GM20431 (cell line): ENCODE measurements around the gene PLCG2.
"Not testable (repeated sequence)": the region's sequence is repeated elsewhere in the genome, so short reads cannot be mapped to it uniquely, and the experiment has no call there.

Experiments used
- in situ Hi-C: fragments of 300-500 bp; cut with MseI, MboI; formaldehyde crosslinking; loops from one replicate; pipeline ENCODE4 v1.15.0; 2020; ENCODE audit warnings: low sequenced_read_pairs; ENCODE audit not compliant: unreplicated experiment

The PLCG2 gene

DNA sequence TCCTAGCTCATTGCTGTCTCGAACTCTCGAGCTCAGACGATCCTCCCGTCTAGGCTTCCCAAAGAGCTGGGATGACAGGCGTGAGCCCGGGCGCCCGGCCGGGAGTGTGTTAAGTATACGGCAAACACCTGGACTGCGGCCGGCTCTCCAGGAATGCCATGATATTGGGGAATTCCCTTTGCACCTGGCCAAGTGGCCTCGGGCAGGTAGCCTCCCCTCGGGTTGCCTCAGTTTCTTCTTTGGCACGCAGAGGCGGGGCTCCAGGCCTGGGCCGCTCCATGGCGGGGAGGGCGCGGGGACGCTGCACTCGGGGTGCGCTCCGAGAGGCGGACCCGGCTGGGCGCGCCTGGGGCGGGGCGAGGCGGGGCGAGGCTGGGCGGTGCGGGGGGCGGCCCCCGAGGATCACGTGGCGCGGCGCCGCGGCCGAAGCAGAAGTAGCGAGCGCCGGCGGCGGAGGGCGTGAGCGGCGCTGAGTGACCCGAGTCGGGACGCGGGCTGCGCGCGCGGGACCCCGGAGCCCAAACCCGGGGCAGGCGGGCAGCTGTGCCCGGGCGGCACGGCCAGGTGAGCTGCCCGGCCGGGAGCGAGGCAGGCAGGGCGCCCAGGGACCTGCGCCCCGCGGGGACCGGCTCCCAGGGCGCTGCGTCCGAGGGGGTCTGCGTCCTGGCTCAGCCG lies at the start of gene PLCG2:
PLCG2 (plus strand) TSS at position 431 of the 675 bp plus-strand sequence. CDS start 6,699 bp downstream, outside the sequence.
- in situ Hi-C loops, result no loop called here

DNA sequence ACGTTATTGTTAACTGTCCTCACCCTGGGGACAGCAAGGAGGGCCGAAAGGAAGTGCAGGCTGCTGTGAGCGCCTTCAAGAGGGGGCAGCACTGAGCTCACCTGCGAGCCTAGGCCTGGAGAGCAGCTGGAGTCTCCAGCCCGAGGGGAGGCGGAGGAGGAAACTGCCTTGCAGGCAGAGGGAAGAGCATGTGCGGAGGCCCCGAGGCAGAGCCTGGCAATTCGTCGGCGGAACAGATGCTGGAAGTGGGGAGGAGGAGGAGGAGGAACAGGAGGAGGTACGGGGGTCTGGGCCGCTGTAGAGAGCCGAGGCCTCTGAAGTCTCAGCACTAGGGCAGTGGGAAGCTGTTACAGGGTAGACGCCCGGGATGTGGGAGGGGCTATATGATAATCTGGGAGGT lies 49.6 kb upstream of the PLCG2 start:
- in situ Hi-C loops, result no loop called here

DNA sequence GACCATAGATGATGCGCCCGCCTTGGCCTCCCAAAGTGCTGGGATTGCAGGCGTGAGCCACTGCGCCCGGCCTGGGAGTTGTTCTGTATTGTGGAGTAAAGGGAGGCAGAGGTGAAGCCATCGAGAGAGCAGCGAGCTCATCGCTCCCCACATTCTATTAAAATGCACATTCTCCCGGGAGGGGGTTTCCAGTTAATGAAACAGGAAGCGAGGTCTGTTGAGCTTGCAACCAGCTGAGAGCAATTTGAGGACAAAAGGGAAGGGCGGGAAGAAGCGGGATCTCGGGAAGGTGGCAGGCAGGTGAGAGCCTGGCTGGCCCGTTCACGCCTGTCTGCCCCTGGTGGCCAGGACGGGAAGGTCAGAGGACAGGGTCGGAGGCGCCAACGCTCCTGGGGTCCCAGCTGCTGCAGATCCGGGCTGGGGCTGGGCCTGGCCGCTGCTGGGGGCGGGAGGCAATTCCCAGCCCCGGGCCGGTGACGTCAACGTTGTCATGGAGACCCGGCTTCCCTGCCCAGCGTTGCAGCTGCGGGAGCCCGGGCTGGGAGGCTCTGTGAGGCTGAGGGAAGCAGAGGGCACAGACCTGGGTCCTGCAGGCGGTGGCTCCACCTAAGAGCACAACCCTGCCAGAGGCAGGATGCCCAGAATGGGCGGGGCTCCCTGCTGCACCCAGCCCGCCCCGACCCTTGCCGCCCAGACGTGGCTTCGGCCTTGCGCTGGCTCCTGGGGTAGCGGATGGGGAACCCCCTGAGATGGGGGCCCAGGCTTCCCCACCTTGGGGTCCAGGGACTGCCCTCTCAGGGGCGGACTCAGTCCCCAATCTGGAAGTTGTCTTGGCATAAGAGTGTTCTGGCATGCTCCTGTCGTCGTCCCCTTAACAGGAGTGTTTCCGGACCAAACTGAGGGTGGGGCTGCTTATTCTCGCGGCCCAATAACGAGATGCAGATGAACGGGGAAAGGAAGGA lies 48.7 kb upstream of the PLCG2 start:
- in situ Hi-C loops, result loop anchor here (10.0 kb wide), 1 partner anchor 326 kb away; no protein-coding TSS in a partner anchor

DNA sequence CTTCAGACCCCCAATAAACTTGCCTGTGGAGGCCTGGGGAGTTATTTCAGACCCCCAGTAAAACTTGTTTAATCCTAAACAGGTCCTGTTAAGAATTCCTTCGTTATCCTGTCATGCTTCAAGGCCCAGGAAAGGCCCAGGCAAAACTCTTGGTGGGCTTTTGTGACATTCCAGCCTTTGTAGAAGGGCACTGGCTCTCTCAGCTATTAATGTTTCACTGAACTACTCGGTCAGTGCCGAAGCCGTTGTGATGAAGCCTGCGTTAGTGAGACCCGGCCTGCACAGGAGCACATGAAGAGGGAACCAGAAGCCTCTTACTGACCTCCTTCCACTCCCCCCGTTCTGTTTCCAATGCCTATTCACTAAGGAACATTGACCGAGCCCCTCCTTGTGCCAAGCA lies 47.4 kb upstream of the PLCG2 start:
- in situ Hi-C loops, result loop anchor here (10.0 kb wide), 1 partner anchor 327 kb away; no protein-coding TSS in a partner anchor

DNA sequence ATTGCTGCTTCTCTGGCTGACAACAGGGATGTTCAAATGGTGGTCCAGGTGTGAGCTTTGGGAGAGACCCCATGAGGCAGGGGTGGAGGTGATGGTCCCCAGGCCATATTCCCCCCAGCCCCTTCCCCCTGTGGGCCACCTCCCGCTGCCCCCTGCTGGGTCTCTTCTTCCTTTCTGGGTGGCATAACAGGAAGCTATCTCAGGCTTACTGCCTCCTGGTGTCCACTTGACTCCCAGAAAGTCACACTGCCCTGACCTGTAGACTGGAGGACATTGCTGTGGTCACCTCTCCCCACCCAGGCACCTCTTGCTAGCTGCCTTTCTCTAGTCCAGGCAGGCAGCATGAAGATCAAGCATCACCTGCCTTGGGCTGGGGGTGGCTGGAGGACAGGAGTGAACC lies 46.4 kb upstream of the PLCG2 start:
- in situ Hi-C loops, result loop anchor here (10.0 kb wide), 1 partner anchor 328 kb away; no protein-coding TSS in a partner anchor

DNA sequence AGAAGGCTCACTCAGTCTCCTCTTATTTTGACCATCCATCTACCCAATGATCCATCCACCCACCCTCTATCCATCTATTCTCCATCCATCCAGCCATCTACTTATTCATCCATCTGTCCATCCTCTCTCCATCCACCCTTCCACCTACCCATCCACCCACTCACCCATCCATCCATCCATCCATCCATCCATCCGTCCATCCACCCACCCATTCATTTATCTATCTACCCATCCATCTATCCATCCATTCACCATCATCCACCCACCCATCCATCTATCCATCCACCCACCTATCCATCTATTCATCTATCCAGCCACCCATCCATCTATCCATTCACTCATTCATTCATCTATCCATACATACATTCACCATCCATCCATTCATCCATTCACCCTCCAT lies 45.8 kb upstream of the PLCG2 start:
- in situ Hi-C loops, result loop anchor here (10.0 kb wide), 1 partner anchor 328 kb away; no protein-coding TSS in a partner anchor

DNA sequence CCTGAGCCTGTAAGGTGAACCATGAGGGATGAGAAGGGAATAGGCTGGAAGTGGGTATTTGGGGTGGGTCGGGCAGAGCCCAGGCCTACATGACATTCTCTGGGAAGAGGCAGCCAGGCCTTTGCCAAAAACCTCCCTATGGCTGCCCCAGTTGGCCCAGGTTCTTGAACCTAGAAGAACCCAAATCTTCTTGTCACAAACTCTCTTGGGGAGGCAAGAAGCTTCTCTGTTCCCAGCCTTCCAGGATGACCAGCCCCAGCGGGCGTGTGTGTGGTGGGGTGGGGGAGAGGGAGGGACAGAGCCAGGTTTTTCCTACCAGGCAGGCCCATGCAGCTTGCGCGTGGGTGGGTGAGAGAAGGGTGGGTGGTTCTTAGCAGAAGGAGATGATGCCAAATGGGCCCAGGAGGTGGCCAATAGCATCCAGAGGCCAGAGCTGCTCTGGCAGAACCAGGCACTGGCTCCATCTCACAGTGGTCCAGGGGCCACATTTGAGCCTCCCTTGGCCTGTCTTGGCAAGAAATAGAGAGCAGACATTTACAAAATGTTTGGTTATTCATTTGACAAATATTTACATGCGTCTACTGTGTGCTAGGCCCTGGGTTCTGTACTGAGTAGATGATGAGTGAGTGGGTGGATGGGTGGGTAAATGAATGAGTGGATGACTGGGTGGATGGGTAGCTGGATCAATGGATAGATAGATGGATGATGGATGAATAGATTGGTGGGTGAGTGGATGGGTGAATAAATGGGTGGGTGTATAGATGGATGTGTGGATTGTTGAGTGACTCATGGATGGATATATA lies 44.3 kb upstream of the PLCG2 start:
- in situ Hi-C loops, result loop anchor here (10.0 kb wide), 1 partner anchor 330 kb away; no protein-coding TSS in a partner anchor

DNA sequence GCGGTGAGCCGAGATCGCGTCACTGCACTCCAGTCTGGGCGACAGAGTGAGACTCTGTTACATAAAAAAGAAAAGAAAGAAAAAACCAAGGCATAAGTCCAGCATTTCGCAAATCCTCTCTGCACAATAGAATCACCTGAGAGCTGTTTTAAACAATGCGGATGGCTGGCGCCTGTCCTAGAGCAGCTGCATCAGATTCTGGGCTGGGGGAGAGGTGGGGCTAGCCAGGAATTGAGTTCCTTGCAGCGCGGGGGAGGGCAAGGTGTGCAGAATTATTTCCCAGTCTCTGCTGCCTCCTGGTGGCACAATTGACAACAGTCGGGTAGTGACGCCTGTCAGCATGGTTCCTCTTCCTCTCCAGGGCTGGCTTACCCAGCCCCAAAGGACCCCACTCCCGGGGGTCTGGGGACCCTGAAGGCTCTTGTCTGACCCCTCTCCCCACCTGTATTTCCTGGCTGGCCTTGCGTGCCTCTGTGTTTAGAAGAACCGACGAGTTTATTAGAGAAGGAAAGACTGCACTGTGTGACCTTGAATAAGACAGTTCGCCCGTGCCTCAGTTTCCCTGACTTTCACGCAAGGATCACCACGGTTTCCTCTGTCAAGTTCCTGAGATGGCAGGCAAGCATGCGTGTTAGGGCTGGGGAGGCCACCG lies 41.1 kb upstream of the PLCG2 start:
- in situ Hi-C loops, result loop anchor here (10.0 kb wide), 1 partner anchor 333 kb away; no protein-coding TSS in a partner anchor

DNA sequence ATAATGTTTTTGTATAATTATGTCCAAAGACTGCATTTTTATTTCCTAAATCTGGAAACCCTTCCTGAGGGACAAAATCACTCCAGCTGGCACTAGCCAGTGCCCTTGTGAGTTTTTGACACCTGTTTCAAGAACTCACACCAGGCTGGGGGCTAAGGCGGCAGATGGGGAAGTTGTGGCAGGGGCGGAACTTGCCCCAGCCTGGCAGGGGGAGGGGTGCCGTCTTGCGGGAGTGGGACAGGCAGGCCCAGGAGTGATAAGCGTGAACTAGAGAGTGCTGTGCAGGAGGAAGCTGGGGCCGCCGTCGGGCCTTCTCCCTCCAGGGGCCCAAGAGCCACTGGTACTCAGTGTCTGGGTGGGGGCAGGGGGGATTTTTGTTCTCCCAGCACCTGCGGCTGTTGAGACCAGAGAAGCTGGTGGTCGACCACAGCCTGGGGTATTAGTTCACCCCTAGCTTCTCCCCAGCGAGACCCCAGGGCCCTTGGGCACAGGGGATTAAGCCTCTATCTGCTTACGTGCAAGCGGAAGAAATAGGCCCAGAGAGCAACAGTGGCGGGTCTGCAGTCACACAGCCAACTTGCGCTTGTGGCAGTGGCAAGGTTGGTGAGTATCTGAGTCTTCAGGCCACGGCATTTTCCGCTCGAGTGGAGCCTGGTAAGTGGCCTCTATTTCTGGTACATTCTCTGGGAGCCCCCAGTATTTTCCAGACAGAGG lies 40.2 kb upstream of the PLCG2 start:
- in situ Hi-C loops, result loop anchor here (10.0 kb wide), 1 partner anchor 334 kb away; no protein-coding TSS in a partner anchor

DNA sequence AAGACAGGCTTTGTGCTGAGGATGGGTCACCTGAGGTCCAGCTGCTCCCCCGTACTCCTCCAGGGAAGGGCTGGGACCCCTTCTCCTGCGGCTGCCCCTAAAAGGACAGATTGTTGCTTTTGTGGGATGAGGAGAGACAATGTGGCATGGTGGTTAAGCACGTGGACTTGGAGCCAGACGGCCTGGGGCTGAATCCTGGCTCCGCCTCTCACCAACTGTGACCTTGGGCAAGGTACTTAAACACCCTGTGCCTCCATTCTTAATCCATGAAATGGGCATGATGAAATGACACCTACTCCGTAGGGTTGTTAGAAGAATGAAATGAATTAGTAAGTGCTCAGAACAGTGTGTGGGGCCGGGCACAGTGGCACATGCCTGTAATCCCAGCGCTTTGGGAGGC lies 39.6 kb upstream of the PLCG2 start:
- in situ Hi-C loops, result loop anchor here (10.0 kb wide), 1 partner anchor 335 kb away; no protein-coding TSS in a partner anchor

DNA sequence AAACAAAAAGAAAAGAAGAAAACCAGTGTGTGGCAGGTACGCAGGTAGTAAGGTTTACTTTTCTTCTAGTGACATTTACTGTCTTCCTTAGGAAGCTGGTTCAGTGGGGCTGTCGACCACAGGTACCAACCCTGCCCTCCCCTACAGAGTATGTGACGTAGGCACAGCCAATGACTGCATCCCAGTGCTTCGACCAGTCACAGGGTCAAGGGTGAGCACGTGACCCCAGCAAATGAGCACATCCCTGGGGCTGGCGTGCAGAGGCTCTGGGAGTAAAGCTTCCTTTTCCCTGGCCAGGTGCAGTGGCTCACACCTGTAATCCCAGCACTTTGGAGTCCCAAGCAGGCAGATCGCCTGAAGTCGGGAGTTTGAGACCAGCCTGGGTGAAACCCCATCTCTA lies 38.9 kb upstream of the PLCG2 start:
- in situ Hi-C loops, result no loop called here

DNA sequence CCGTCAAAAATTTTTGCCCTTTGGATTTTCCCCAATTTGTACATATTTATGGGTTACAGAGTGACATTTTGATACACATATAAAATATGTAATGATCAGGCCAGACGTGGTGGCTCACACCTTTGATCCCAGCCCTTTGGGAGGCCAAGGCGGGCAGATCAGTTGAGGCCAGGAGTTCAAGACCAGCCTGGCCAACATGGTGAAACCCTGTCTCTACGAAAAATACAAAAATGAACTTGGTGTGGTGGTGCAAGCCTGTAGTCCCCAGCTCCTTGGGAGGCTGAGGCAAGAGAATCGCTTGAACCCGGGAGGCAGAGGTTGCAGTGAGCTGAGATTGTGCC lies 37.7 kb upstream of the PLCG2 start:
- in situ Hi-C loops, result not testable (repeated sequence)

DNA sequence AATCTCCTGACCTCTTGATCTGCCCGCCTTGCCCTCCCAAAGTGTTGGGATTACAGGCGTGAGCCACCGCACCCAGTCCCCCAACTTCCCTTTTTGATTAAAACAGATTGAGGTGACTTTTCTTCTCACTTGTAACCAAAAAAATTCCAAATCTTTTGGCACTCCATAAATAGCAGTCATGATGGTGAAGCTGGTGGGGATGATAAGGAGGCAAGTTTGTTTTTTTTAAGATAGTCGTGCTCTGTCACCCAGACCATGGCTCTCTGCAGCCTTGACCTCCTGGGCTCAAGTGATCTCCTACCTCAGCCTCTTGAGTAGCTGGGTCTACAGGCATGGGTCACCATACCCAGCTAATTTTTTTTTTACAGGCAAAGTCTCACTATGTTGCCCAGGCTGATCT lies 34.7 kb upstream of the PLCG2 start:
- in situ Hi-C loops, result no loop called here

DNA sequence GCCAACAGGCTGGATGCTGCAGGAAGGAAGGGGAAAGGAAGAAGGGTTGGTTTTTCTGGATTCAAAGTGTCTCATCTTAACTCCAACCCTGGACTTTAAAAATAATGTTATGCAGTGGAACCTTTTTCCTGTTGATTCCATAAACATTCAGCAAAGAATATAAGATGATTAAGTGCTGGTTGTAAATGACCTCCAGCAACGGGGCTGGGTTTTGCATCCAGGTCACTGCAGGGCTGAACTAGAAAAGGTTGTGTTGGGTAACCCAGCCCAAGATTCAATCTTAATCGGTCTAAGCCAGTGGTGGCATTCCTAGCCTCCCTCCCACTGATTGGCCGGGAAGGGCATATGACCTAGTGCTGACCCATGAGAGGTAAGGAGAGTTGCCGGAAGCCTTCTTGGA lies 34.2 kb upstream of the PLCG2 start:
- in situ Hi-C loops, result no loop called here

DNA sequence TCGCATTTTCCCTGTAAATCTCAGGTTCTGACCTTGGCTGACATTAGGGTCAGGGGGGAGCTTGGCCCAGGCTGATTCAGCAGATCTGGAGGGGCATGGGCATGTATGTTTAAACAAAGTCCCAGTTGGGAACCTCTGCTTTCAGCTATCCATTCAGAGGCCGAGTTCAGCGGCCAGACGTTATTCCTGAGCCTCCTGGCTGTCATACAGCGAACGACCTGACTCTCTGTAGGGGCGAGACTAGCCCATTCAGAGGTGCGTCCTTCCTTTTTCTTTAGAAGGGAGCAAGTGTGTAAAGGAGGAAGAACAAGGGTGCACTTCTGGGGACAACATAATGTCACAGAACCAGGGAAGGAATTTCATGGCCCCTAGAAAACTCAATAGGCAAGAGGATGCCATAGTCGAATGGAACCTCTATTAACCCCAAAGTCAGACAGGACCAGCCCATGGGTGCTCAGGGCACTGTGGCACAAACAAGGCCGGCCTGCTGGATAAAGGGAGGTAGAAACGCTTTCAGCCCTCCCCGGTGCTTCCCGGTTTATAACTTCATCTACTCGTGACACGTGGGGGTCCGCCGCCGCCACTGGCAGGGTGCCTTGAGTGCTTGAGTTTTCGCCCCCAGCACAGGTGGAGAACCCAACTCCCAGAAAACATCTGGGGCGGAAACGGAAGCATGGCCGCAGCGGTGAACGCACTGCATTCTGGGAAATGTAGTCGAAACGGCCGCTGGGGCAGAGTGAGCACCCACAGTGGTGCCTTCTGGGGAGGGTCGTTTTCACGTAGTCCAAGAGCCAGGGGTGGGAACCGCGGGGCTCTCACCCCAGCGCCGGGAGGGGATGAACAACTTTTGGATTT lies 33.2 kb upstream of the PLCG2 start:
- in situ Hi-C loops, result no loop called here

DNA sequence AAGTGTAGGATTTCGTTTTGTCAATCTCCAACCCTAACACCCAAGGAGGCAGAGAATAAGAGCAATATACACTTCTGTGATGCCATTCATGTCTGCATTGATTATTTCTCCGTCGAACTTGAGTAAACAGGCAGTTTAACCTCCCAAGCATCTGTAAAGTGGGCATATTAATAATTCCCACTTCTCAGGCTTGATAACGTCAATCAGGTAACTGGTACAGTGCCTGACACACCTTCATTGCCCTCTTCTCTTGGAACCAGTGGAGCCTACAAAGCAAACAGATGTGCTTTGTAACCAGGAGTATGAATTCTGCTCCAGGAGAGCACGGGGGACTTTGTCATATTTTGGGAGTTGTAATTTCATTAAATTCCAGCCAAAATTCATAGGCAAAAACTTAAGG lies 32.5 kb upstream of the PLCG2 start:
- in situ Hi-C loops, result no loop called here

DNA sequence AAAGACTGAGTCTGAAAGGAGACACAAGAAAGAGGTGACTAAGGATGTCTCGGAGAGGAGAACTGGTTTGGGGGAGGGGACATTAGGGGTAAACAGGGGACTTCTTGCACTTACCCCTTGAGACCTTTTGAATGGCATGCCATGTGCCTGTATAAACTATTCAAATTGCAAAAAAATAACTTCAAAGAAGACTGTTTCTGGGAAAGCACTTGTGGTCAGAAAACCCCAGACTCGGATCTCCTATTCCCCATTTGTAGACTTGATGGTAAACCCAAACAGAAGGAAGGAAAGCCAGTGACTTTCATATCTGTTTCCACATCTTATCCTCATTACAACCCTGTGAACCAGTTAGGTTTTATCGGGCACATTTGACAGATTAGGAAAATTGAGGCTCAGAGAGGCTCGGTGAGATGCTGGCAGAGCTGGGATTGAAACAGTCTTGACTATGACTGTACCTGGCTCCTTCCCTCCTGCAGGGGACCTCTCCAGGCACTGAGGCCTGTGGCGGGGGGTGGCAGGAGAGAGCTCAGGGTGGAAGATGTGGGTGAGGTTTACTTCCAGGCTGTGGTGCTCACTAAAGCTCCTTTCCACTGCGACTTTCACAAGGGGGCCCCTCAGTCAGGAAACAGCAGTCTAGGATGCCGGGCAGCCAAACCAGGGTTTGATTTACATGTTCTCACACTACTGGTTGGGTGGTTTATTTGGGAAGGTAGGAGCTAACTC lies 30.5 kb upstream of the PLCG2 start:
- in situ Hi-C loops, result no loop called here
